Measurements from ENCODE around the gene KHDC1.

KHDC1 gene

GRCh38 chr6:73309785-73310502 is 46.9 kb upstream of the KHDC1 start (continued):
- TF ChIP-seq, protein P1, sequence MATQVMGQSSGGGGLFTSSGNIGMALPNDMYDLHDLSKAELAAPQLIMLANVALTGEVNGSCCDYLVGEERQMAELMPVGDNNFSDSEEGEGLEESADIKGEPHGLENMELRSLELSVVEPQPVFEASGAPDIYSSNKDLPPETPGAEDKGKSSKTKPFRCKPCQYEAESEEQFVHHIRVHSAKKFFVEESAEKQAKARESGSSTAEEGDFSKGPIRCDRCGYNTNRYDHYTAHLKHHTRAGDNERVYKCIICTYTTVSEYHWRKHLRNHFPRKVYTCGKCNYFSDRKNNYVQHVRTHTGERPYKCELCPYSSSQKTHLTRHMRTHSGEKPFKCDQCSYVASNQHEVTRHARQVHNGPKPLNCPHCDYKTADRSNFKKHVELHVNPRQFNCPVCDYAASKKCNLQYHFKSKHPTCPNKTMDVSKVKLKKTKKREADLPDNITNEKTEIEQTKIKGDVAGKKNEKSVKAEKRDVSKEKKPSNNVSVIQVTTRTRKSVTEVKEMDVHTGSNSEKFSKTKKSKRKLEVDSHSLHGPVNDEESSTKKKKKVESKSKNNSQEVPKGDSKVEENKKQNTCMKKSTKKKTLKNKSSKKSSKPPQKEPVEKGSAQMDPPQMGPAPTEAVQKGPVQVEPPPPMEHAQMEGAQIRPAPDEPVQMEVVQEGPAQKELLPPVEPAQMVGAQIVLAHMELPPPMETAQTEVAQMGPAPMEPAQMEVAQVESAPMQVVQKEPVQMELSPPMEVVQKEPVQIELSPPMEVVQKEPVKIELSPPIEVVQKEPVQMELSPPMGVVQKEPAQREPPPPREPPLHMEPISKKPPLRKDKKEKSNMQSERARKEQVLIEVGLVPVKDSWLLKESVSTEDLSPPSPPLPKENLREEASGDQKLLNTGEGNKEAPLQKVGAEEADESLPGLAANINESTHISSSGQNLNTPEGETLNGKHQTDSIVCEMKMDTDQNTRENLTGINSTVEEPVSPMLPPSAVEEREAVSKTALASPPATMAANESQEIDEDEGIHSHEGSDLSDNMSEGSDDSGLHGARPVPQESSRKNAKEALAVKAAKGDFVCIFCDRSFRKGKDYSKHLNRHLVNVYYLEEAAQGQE (tag by site-specific recombination; IDR thresholded peaks at IDR 0.05): peak; percentile 62; the same call in 1 of the 2 replicates
- TF ChIP-seq WT1 (tag by site-specific recombination; IDR thresholded peaks at IDR 0.05) (0 out of 2 replicates have a peak, but pooled peaks have one; percentile 9), ZNF138 (tag by site-specific recombination; IDR thresholded peaks at IDR 0.05; ENCODE audit: borderline replicate concordance) (no peak), ZNF335 (tag by site-specific recombination; conservative IDR thresholded peaks at IDR 0.05) (peak; percentile 77), ZNF16 (tag by site-specific recombination; IDR thresholded peaks at IDR 0.05; ENCODE audit: low read depth) (0 out of 2 replicates have a peak, but pooled peaks have one; percentile 13), ZSCAN16 (tag by site-specific recombination; IDR thresholded peaks at IDR 0.05) (no peak), ZNF202 (tag by site-specific recombination; IDR thresholded peaks at IDR 0.05; ENCODE audit: borderline replicate concordance) (no peak), ZNF140 (tag by site-specific recombination; IDR thresholded peaks at IDR 0.05) (no peak), IKZF3 (tag by site-specific recombination; IDR thresholded peaks at IDR 0.05) (no peak), BCL11A (tag by site-specific recombination; IDR thresholded peaks at IDR 0.05; ENCODE audit: low read depth) (0 out of 2 replicates have a peak, but pooled peaks have one; percentile 32), SALL2 (tag by site-specific recombination; IDR thresholded peaks at IDR 0.05; ENCODE audit: borderline replicate concordance) (no peak), MEIS1 (CRISPR knock-in tag; IDR thresholded peaks at IDR 0.05; ENCODE audit: borderline replicate concordance) (no peak), ZNF449 (tag by site-specific recombination; IDR thresholded peaks at IDR 0.05) (peak; percentile 97), ZNF624 (tag by site-specific recombination; IDR thresholded peaks at IDR 0.05) (no peak), PRDM1 (tag by site-specific recombination; IDR thresholded peaks at IDR 0.05) (no peak), ZSCAN4 (tag by site-specific recombination; IDR thresholded peaks at IDR 0.05) (no peak), PRDM10 (tag by site-specific recombination; IDR thresholded peaks at IDR 0.05) (peak; percentile 86), ZBTB8A (tag by site-specific recombination; IDR thresholded peaks at IDR 0.05) (peak; percentile 97), ZNF521 (tag by site-specific recombination; IDR thresholded peaks at IDR 0.05) (no peak), ZBTB48 (tag by site-specific recombination; IDR thresholded peaks at IDR 0.05) (peak; percentile 72), ZNF341 (tag by site-specific recombination; IDR thresholded peaks at IDR 0.05; ENCODE audit: low read depth) (peak; percentile 62), ZNF280C (tag by site-specific recombination; IDR thresholded peaks at IDR 0.05) (no peak), ZNF660 (tag by site-specific recombination; IDR thresholded peaks at IDR 0.05) (peak; percentile 64; the same call in 1 of the 2 replicates), SP7 (tag by site-specific recombination; IDR thresholded peaks at IDR 0.05) (peak; percentile 80)
- TF ChIP-seq, protein P2, sequence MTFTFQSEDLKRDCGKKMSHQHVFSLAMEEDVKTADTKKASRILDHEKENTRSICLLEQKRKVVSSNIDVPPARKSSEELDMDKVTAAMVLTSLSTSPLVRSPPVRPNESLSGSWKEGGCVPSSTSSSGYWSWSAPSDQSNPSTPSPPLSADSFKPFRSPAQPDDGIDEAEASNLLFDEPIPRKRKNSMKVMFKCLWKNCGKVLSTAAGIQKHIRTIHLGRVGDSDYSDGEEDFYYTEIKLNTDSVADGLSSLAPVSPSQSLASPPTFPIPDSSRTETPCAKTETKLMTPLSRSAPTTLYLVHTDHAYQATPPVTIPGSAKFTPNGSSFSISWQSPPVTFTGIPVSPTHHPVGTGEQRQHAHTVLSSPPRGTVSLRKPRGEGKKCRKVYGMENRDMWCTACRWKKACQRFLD (tag by site-specific recombination; IDR thresholded peaks at IDR 0.05): no peak

Data from HEK293 (cell line).